HG03565 (cell line): Measurements from ENCODE around the gene TGFBR2.
A peak's percentile ranks its signal among the peaks of the same experiment; 100 is the strongest.

Experiments used
- ATAC-seq: cut with Tn5 transposase; IDR thresholded peaks from one replicate; pipeline ENCODE4 v1.9.1; 2021; ENCODE audit warnings: mild to moderate bottlenecking, moderate library complexity; ENCODE audit not compliant: unreplicated experiment

The TGFBR2 gene

GRCh38 chr3:30606301-30607031 lies at the start of gene TGFBR2:
Gene TGFBR2 (plus strand): TSS chr3:30606601. CDS start chr3:30606884, 283 bp downstream.
- peak; percentile 62 for ATAC-seq

- ATAC-seq, result no peak
These were observed 48.6 kb upstream of the TGFBR2 start for GRCh38 chr3:30557746-30558303.

GRCh38 chr3:30563956-30564355 lies 42.4 kb upstream of the TGFBR2 start:
- no peak for ATAC-seq

GRCh38 chr3:30567139-30567753 lies 39.2 kb upstream of the TGFBR2 start:
- no peak for ATAC-seq

GRCh38 chr3:30576946-30577345 lies 29.5 kb upstream of the TGFBR2 start:
- no peak for ATAC-seq

GRCh38 chr3:30577788-30578187 lies 28.6 kb upstream of the TGFBR2 start:
- ATAC-seq, result peak; percentile 81

- ATAC-seq, result no peak
These were observed 27.9 kb upstream of the TGFBR2 start for GRCh38 chr3:30578479-30578878.

- ATAC-seq, result no peak
These were observed 27.3 kb upstream of the TGFBR2 start for GRCh38 chr3:30578986-30579579.

- no peak for ATAC-seq
These were observed 25.3 kb upstream of the TGFBR2 start for GRCh38 chr3:30581067-30581585.

- ATAC-seq, result no peak
These were observed 24.4 kb upstream of the TGFBR2 start for GRCh38 chr3:30581982-30582381.

GRCh38 chr3:30583973-30584372 lies 22.4 kb upstream of the TGFBR2 start:
- ATAC-seq, result no peak

- no peak for ATAC-seq
These were observed 20.7 kb upstream of the TGFBR2 start for GRCh38 chr3:30585654-30586053.

GRCh38 chr3:30586096-30586805 lies 20.1 kb upstream of the TGFBR2 start:
- ATAC-seq, result no peak

- no peak for ATAC-seq
These were observed 19.5 kb upstream of the TGFBR2 start for GRCh38 chr3:30586806-30587486.

- no peak for ATAC-seq
These were observed 18.5 kb upstream of the TGFBR2 start for GRCh38 chr3:30587904-30588303.

- no peak for ATAC-seq
These were observed 10.2 kb upstream of the TGFBR2 start for GRCh38 chr3:30596152-30596551.

GRCh38 chr3:30597131-30597768 lies 9.2 kb upstream of the TGFBR2 start:
- no peak for ATAC-seq

GRCh38 chr3:30597769-30598134 lies 8.6 kb upstream of the TGFBR2 start:
- no peak for ATAC-seq

- ATAC-seq, result no peak
These were observed 7.5 kb upstream of the TGFBR2 start for GRCh38 chr3:30598668-30599545.
